SK-N-SH (cell line): ENCODE results near the gene RGPD4.
A peak's percentile ranks its signal among the peaks of the same experiment; 100 is the strongest.
"Not testable (repeated sequence)": the region's sequence is repeated elsewhere in the genome, so short reads cannot be mapped to it uniquely, and the experiment has no call there.

Source experiments
- CTCF ChIP-seq: fragments of 200-600 bp; sonication (generic); IDR thresholded peaks from 2 replicates; pipeline ENCODE4 v1.6.1; 2017; ENCODE audit warnings: antibody characterized with exemption, mild to moderate bottlenecking, moderate library complexity
- POLR2AphosphoS5 ChIP-seq: IDR thresholded peaks from 2 replicates; pipeline ENCODE4 v1.6.1; 2012; ENCODE audit warnings: low read depth, low read length
- RFX5 ChIP-seq: IDR thresholded peaks from 2 replicates; pipeline ENCODE4 v1.6.1; 2012; ENCODE audit warnings: mild to moderate bottlenecking, improper control_type of control experiment, low read length

- TF ChIP-seq POLR2AphosphoS5, RFX5: not testable (repeated sequence)
- peak; percentile 27 for TF ChIP-seq CTCF
Observed at GRCh38 chr2:107916121-107916520, 89.4 kb downstream of the RGPD4 start.
